Myocyte (in vitro differentiated cells): ENCODE data around the gene VASP. TPM values are rescaled to one million over a fixed set of nuclear protein-coding genes. Genes with fewer than 3 reads are reported as not detected.
"Not testable (repeated sequence)": the region's sequence is repeated elsewhere in the genome, so short reads cannot be mapped to it uniquely, and the experiment has no call there.

ENCODE experiments used
- DNase-seq: peaks from one replicate; pipeline ENCODE4 v3.0.0-alpha.2; 2012; ENCODE audit warnings: low read depth
- total RNA-seq: library from RNA; depleted of rRNA; stranded (reverse); fragments of >200 nt; gene quantifications from 2 replicates; pipeline ENCODE4 v1.2.3, GENCODE V29; 2014

VASP gene
- total RNA-seq, 1 donor from 2014 or later, result 54.9 TPM

DNA sequence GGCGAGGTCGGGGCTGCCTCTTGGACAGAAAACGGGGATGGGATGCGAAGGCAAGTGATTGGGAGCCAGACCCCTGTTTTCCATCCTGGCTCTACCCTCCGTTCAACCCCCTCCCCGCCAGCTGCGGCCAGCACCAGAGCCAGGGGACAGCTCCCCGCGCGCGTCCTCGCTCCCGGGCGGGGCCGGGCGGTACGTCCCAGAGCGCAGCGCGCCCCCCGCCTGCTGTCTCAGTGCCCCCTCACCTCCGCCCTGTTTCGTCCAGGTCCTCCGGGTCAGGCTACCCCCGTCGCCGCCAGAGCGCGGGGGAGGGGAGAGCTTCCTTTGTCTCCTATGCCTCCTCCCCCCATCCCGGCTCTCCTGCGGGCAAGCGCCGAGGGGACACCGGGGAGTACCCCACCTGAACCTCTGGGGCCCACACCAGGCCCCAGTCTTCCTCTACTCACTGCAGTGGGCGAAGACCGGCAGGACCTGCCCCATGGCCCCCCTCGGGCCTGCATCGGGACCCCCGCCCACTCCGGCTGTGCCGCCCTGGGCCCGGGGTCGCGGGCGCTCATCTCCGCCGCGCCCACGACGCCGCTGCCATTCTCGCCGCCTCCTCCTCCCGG lies 10.8 kb upstream of the VASP start:
- peak; percentile 34 for DNase-seq

DNA sequence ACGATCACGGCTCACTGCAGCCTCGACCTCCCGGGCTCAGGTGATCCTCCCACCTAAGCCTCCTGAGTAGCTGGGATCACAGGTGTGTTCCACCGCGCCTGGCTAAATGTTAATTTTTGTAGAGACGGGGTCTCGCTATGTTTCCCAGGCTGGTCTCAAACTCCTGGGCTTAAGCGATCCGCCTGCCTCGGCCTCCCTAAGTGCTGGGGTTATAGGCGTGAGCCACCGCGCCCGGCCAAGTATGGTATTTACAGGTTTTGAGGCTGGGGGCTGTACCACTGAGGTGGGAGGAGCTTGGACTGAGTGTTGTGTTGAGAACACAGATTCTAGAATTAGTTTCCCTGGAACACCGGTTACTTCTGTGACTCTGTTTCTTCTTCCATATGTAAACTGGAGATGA lies 9.5 kb upstream of the VASP start:
- no peak for DNase-seq

DNA sequence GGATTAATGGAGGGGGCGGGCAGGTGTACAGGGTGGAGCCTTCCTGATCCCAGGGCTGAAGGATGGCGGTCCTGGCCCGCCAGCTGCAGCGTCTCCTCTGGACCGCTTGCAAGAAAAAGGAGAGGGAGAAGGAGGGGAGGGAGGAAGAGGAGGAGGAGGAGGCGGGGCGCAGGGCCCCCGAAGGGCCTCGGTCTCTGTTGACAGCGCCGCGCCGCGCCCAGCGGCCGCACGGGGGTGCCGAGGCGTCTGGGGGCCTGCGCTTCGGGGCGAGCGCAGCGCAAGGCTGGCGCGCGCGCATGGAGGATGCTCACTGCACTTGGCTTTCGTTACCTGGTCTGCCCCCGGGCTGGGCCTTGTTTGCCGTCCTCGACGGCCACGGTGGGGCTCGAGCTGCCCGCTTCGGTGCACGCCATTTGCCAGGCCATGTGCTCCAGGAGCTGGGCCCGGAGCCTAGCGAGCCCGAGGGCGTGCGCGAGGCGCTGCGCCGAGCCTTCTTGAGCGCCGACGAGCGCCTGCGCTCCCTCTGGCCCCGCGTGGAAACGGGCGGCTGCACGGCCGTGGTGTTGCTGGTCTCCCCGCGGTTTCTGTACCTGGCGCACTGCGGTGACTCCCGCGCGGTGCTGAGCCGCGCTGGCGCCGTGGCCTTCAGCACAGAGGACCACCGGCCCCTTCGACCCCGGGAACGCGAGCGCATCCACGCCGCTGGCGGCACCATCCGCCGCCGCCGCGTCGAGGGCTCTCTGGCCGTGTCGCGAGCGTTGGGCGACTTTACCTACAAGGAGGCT lies 8.7 kb upstream of the VASP start, which contains the start of gene PPM1N:
Gene PPM1N (plus strand): TSS at position 33 of the 785 bp plus-strand sequence. CDS start 30 bp downstream, at position 63.
- DNase-seq, result no peak

DNA sequence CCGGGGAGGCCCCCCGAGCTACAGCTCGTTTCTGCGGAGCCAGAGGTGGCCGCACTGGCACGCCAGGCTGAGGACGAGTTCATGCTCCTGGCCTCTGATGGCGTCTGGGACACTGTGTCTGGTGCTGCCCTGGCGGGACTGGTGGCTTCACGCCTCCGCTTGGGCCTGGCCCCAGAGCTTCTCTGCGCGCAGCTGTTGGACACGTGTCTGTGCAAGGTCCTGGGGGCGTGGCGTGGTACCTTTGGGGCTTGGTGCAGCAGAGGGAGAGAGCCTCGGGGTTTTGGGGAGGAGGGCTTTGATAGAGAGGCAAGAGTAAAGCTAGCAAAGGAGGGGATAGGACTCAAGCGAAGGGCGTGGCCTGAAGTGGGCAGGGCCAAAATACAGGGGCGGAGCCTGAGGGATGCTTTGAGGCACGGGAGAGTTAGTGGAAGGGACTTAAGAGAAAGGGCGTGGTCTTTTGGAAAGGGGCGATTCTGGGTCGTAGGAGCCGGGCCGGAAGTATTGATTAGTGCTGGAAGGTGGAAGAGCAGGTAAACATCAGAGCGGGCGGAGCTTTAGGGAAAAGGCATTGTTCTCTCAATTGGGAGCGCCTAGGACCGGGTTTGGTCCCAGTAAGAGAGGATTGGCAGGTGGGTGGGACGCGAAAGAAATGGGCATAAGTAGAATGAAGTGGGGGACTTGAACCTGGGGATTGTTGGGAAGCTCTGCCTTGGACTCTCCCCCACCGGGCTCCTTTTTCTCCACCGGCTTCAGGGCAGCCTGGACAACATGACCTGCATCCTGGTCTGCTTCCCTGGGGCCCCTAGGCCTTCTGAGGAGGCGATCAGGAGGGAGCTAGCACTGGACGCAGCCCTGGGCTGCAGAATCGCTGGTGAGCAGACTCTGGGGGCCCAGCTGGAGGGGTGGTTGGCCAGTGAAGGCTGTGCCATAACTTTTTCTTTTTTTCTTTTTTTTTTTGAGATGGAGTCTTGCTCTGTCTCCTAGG lies 7.8 kb upstream of the VASP start:
- no peak for DNase-seq

DNA sequence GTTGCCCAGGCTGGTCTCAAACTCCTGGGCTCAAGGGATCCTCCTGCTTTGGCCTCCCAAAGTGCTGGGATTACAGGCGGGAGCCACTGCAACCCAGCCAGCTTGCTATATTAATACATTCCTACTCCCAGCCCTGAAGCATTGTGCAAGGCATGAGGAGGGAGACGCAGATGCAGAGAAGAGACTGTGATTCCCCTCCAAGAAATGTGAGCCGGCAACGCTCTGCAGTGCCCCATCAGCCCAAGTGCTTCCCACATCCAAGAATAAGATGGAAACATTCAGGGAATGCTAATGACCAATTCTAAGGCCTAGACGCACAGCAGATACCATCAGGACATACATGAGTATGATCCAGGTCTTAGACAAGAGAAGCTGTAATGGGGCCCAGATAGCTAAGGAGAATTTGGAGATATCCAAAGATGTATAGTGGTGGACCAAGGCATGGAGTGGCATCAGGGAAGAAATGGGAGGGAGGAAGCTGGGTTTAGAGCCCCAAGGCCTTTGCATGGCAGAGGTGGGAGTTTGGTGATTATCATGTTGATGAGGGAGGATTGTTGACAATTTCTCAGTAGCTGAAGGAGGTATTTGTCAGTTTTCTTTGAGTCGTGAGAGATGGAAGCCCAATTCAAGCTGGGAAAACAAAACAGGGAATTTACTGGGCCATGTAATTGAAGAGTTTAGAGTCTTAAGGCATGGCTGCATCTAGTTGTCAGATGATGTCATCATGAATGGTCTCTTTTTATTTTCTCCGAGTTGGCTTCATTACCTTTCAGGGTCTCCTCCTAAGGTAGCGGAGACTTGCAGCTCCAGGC lies 6.2 kb upstream of the VASP start:
- no peak for DNase-seq

DNA sequence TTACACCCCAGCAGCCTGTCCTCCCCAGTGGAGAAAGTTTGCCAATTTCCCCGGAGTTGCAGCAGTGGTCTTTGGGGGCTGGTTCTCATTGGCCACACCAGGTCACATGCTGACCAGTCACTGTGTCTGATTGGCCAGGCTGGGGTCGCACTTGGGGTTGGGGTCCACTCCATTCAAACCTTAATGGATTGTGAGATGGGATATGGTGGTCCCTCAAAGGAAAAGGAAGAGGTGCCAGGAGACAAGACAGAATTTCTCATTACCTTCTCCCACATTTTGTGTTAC lies 5.6 kb upstream of the VASP start:
- DNase-seq, result no peak

GRCh38 chr19:45502111-45502510 lies 5.2 kb upstream of the VASP start:
- DNase-seq, result no peak

DNA sequence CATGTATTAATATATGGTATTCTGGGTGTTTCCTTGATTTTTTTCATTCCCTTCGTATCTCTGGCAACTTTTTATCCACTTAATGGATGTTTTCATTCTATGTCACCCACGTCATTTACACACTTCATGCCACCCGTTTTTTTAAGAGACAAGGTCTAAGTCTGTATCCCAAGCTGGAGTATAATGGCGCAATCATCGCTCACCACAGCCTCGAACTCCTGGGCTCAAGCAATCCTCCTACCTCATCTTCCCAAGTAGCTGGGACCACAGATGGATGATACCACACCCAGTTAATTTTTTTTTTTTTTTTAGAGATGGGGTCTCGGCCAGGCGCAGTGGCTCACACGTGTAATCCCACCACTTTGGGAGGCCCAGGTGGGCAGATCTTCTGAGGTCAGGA lies 3.4 kb upstream of the VASP start:
- DNase-seq, result no peak

GRCh38 chr19:45505151-45505995 lies 1.9 kb upstream of the VASP start:
- no peak for DNase-seq

DNA sequence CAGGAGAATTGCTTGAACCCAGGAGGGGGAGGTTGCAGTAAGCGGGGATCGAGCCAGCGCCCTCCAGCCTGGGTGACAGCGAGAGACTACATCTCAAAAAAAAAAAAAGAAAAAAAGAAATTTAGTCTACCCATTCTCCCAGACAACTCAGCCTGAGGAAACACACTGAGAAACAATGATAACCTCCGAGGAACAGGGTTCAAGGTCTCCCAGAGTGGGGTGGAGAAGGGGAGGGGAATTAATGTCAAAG lies 1.4 kb upstream of the VASP start:
- no peak for DNase-seq

DNA sequence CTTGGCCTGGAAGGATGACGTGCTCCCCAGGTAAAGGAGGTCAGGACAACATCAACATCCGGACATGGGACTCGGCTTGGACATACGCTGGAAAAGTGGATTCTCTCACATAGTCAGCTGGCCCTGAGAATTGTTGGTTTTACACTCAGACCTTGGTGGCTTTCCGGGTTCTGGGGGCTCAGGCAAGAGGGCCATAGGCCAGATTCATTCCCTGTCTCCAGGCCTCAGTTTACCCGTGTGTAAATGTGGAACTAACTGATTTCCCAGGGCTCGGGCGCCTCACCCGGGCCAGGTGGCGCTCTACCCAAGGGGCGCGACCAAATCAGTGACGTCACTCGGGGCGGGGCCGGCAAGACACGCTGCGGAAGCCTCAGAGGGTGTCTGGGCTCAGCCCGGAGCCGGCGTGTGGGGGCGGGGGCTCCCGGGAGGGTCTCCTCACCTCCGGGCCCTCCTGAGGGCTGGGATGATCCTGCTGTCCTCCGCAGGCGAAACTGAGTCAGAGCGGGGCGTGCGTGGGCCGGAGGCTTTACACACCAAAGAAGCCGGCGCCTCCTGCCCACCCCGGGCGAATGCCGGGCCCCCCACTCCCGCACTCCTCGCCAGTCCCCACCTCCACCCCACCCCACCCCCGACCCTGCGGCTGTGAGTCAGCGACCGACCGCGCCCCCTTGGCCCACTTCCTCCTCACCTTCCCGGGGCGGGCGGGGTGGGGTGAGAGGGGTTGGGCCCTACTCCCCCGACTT lies 862 bp upstream of the VASP start:
- DNase-seq, result peak; percentile 92

- DNase-seq, result peak; percentile 60
These were observed 665 bp downstream of the VASP start for GRCh38 chr19:45507872-45508416.

GRCh38 chr19:45508417-45508860 lies 1.2 kb downstream of the VASP start:
- peak; percentile 81 for DNase-seq

GRCh38 chr19:45508861-45509691 lies 1.8 kb downstream of the VASP start:
- peak; percentile 77 for DNase-seq

DNA sequence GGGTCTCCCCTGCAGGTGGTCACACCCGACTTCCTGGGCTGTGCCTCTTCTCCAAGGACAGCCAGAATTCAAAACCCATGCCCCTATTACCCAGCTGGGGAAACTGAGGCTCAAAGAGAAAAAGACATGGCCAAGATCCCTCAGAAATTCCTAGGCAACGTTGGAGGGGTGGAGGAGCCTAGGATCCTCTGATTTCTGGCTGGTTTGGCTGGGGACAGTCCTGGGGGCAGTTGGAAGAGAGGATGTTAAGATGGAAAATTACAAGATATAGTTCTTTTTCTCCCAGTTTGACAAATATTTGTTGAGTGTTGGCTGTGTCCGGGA lies 2.4 kb downstream of the VASP start:
- DNase-seq, result no peak

DNA sequence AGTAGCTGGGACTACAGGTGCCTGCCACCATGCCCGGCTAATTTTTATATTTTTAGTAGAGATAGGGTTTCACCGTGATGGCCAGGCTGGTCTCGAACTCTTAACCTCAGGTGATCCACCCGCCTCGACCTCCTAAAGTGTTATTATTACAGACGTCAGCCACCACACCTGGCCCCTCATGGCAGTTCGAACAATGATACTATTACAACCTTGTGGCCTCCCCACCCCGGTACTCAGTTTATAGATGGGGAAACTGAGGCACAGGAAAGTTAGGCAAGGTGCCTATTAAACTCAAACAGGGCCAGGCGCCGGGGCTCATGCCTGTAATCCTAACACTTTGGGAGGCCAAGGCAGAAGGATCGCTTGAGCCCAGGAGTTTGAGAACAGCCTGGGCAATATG lies 3.1 kb downstream of the VASP start:
- DNase-seq, result not testable (repeated sequence)

- no peak for DNase-seq
These were observed 3.8 kb downstream of the VASP start for GRCh38 chr19:45511074-45511473.

- no peak for DNase-seq
These were observed 5.7 kb downstream of the VASP start for GRCh38 chr19:45512881-45513483.
